HepG2 (cell line): ENCODE results near the gene VGLL1. TPM values are rescaled to one million over a fixed set of nuclear protein-coding genes. Genes with fewer than 3 reads are reported as not detected.
A peak's percentile ranks its signal among the peaks of the same experiment; 100 is the strongest.

Source experiments
- HNRNPK ChIP-seq: fragments of 200-400 bp; formaldehyde crosslinking; IDR thresholded peaks from 2 replicates; pipeline ENCODE4 v1.6.1; 2018; ENCODE audit warnings: low read length, low read depth, moderate library complexity, mild to moderate bottlenecking; ENCODE audit not compliant: poor library complexity, severe bottlenecking
- HNRNPLL ChIP-seq: fragments of 200-400 bp; formaldehyde crosslinking; IDR thresholded peaks from 2 replicates; pipeline ENCODE4 v1.6.1; 2017; ENCODE audit warnings: mild to moderate bottlenecking, low read depth, low read length; ENCODE audit not compliant: poor library complexity, severe bottlenecking
- KDM6A ChIP-seq: IDR thresholded peaks from 2 replicates; pipeline ENCODE4 v1.6.1; 2016; ENCODE audit warnings: low read depth
- PBX2 ChIP-seq: IDR thresholded peaks from 2 replicates; pipeline ENCODE4 v1.6.1; 2016; ENCODE audit warnings: control low read depth
- PRMT3 ChIP-seq: sonication (generic); formaldehyde crosslinking; IDR thresholded peaks from 2 replicates; pipeline ENCODE4 v1.8.1; 2022; ENCODE audit warnings: low read depth, mild to moderate bottlenecking, moderate library complexity, missing genetic modification reagents, borderline replicate concordance
- TBL1XR1 ChIP-seq: fragments of 150-350 bp; IDR thresholded peaks from 2 replicates; pipeline ENCODE4 v1.6.1; 2014; ENCODE audit warnings: borderline replicate concordance, low read length; ENCODE audit not compliant: partially characterized antibody
- ZBTB3 ChIP-seq: sonication (generic); formaldehyde crosslinking; IDR thresholded peaks from 2 replicates; pipeline ENCODE4 v1.4.0; 2020; ENCODE audit warnings: low read depth, mild to moderate bottlenecking, moderate library complexity, missing genetic modification reagents, borderline replicate concordance
- ZFP1 ChIP-seq: IDR thresholded peaks from 2 replicates; pipeline ENCODE4 v1.6.1; 2016
- ZKSCAN1 ChIP-seq: fragments of 150-350 bp; IDR thresholded peaks from 2 replicates; pipeline ENCODE4 v1.6.1; 2014; ENCODE audit warnings: low read length
- ZNF556 ChIP-seq: sonication (generic); formaldehyde crosslinking; IDR thresholded peaks from 2 replicates; pipeline ENCODE4 v1.4.0; 2020; ENCODE audit warnings: mild to moderate bottlenecking, missing genetic modification reagents, borderline replicate concordance
- ZNF674 ChIP-seq: sonication (generic); formaldehyde crosslinking; IDR thresholded peaks from 2 replicates; pipeline ENCODE4 v1.5.0; 2020; ENCODE audit warnings: low read depth, mild to moderate bottlenecking, missing genetic modification reagents
- ZNF878 ChIP-seq: sonication (generic); formaldehyde crosslinking; IDR thresholded peaks from 2 replicates; pipeline ENCODE4 v1.8.1; 2023; ENCODE audit warnings: mild to moderate bottlenecking, missing genetic modification reagents, moderate library complexity
- ZZZ3 ChIP-seq: sonication (generic); formaldehyde crosslinking; IDR thresholded peaks from 2 replicates; pipeline ENCODE4 v1.4.0; 2020; ENCODE audit warnings: missing genetic modification reagents, mild to moderate bottlenecking, borderline replicate concordance
- polyA plus RNA-seq, 8 experiments: library from polyadenylated mRNA; depleted of rRNA in 3 of 8; stranded (reverse) in 7 of 8; unstranded in 1 of 8; fragments of >200 nt; fragmentation: Illumina TruSeq in 4 of 8; extraction: Trizol in 4 of 8; gene quantifications; 2 replicates each; pipeline versions ENCODE4 v1.2.1 to v1.2.3, GENCODE V29; 2011 to 2016; ENCODE audit warnings: low read depth in 4 of 8, missing spikeins in 1 of 8, mixed read lengths in 1 of 8; ENCODE audit not compliant: insufficient read depth in 1 of 8
- total RNA-seq, 5 experiments: library from RNA; depleted of rRNA; stranded (reverse); fragments of >200 nt; fragmentation: Illumina TruSeq; extraction: Trizol; gene quantifications; 2 replicates each; pipeline ENCODE4 v1.2.3, GENCODE V29; 2016; ENCODE audit warnings: low read depth in 1 of 5
- TF ChIP-seq, protein P1 (sequence below): sonication (generic); formaldehyde crosslinking; IDR thresholded peaks from 2 replicates; pipeline ENCODE4 v1.4.0; 2020; ENCODE audit warnings: missing genetic modification reagents, mild to moderate bottlenecking, borderline replicate concordance
- TF ChIP-seq, protein P2 (sequence below): sonication (generic); formaldehyde crosslinking; IDR thresholded peaks from 2 replicates; pipeline ENCODE4 v1.5.1; 2020; ENCODE audit warnings: mild to moderate bottlenecking, missing genetic modification reagents, moderate library complexity
- TF ChIP-seq, protein P3 (sequence below): sonication (generic); formaldehyde crosslinking; IDR thresholded peaks from 2 replicates; pipeline ENCODE4 v1.5.1; 2020; ENCODE audit warnings: missing genetic modification reagents, mild to moderate bottlenecking, borderline replicate concordance

VGLL1 gene
- total and polyA plus RNA-seq, 2 of the 13 experiments (the other 11 are each of a cell fraction or from before 2014, with no cell fraction given): not detected

GRCh38 chrX:136496764-136497555 is 35.1 kb upstream of the VGLL1 start (continued):
- peak; percentile 33 for TF ChIP-seq HNRNPLL
- TF ChIP-seq, protein P1, sequence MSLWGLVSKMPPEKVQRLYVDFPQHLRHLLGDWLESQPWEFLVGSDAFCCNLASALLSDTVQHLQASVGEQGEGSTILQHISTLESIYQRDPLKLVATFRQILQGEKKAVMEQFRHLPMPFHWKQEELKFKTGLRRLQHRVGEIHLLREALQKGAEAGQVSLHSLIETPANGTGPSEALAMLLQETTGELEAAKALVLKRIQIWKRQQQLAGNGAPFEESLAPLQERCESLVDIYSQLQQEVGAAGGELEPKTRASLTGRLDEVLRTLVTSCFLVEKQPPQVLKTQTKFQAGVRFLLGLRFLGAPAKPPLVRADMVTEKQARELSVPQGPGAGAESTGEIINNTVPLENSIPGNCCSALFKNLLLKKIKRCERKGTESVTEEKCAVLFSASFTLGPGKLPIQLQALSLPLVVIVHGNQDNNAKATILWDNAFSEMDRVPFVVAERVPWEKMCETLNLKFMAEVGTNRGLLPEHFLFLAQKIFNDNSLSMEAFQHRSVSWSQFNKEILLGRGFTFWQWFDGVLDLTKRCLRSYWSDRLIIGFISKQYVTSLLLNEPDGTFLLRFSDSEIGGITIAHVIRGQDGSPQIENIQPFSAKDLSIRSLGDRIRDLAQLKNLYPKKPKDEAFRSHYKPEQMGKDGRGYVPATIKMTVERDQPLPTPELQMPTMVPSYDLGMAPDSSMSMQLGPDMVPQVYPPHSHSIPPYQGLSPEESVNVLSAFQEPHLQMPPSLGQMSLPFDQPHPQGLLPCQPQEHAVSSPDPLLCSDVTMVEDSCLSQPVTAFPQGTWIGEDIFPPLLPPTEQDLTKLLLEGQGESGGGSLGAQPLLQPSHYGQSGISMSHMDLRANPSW (CRISPR knock-in tag): no peak
- TF ChIP-seq ZFP1 (CRISPR knock-in tag): no peak
- no peak for TF ChIP-seq KDM6A (CRISPR knock-in tag)
- TF ChIP-seq ZNF674 (CRISPR knock-in tag): no peak
- no peak for TF ChIP-seq PRMT3 (CRISPR knock-in tag)
- TF ChIP-seq TBL1XR1: no peak
- TF ChIP-seq ZBTB3 (CRISPR knock-in tag): no peak
- TF ChIP-seq HNRNPK: no peak
- no peak for TF ChIP-seq ZKSCAN1
- TF ChIP-seq ZNF556 (CRISPR knock-in tag): no peak
- TF ChIP-seq, protein P2, sequence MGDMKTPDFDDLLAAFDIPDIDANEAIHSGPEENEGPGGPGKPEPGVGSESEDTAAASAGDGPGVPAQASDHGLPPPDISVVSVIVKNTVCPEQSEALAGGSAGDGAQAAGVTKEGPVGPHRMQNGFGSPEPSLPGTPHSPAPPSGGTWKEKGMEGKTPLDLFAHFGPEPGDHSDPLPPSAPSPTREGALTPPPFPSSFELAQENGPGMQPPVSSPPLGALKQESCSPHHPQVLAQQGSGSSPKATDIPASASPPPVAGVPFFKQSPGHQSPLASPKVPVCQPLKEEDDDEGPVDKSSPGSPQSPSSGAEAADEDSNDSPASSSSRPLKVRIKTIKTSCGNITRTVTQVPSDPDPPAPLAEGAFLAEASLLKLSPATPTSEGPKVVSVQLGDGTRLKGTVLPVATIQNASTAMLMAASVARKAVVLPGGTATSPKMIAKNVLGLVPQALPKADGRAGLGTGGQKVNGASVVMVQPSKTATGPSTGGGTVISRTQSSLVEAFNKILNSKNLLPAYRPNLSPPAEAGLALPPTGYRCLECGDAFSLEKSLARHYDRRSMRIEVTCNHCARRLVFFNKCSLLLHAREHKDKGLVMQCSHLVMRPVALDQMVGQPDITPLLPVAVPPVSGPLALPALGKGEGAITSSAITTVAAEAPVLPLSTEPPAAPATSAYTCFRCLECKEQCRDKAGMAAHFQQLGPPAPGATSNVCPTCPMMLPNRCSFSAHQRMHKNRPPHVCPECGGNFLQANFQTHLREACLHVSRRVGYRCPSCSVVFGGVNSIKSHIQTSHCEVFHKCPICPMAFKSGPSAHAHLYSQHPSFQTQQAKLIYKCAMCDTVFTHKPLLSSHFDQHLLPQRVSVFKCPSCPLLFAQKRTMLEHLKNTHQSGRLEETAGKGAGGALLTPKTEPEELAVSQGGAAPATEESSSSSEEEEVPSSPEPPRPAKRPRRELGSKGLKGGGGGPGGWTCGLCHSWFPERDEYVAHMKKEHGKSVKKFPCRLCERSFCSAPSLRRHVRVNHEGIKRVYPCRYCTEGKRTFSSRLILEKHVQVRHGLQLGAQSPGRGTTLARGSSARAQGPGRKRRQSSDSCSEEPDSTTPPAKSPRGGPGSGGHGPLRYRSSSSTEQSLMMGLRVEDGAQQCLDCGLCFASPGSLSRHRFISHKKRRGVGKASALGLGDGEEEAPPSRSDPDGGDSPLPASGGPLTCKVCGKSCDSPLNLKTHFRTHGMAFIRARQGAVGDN (CRISPR knock-in tag): peak; percentile 64; the same call in 1 of the 2 replicates
- TF ChIP-seq PBX2 (CRISPR knock-in tag): no peak
- TF ChIP-seq, protein P3, sequence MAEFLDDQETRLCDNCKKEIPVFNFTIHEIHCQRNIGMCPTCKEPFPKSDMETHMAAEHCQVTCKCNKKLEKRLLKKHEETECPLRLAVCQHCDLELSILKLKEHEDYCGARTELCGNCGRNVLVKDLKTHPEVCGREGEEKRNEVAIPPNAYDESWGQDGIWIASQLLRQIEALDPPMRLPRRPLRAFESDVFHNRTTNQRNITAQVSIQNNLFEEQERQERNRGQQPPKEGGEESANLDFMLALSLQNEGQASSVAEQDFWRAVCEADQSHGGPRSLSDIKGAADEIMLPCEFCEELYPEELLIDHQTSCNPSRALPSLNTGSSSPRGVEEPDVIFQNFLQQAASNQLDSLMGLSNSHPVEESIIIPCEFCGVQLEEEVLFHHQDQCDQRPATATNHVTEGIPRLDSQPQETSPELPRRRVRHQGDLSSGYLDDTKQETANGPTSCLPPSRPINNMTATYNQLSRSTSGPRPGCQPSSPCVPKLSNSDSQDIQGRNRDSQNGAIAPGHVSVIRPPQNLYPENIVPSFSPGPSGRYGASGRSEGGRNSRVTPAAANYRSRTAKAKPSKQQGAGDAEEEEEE (CRISPR knock-in tag): no peak
- TF ChIP-seq ZNF878: no peak
- TF ChIP-seq ZZZ3 (CRISPR knock-in tag): no peak
